NOMO-1 treated with dmso at 0.1 percent for 144 hours (cell line): ENCODE results near the gene PSPC1.
"Not testable (repeated sequence)": the region's sequence is repeated elsewhere in the genome, so short reads cannot be mapped to it uniquely, and the experiment has no call there.

ENCODE experiments used
- DNase-seq: peaks from one replicate; lab custom pipeline; 2025; ENCODE audit not compliant: unreplicated experiment; lab: John Stamatoyannopoulos, UW

Gene PSPC1

DNA sequence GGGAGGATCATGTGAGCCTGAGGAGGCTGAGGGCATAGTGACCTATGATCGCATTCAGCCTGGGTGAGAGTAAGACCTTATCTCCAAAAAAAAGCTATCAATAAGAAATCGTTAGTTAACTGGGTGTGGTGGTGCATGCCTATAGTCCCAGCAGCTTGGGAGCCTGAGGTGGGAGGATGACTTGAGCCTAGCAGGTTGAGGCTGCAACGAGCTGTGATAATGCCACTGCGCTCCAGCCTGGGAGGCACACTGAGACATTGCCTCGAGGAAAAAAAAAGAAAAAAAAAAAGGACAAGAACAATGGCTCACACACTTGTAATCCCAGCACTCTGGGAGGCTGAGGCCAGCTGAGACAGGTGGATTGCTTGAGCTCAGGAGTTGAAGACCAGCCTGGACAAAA is 16.2 kb downstream of the PSPC1 start:
- no peak for DNase-seq

DNA sequence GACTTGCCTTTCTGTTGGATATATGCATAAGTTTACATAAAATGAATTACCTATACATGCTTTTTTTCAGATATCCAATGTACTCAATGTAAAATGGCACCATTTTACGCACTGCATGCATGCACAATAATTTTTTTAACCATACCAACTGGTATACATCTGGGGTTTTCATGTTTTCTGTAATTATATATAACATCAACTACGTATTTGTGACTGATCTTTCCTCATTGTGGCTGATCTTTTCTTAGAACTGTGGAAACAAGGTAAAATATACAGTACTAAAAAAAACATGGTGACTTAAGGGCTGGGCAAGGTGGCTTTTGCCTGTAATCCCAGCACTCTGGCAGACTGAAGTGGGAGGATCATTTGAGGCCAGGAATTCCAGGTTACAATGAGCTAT is 18.5 kb downstream of the PSPC1 start:
- DNase-seq: no peak

DNA sequence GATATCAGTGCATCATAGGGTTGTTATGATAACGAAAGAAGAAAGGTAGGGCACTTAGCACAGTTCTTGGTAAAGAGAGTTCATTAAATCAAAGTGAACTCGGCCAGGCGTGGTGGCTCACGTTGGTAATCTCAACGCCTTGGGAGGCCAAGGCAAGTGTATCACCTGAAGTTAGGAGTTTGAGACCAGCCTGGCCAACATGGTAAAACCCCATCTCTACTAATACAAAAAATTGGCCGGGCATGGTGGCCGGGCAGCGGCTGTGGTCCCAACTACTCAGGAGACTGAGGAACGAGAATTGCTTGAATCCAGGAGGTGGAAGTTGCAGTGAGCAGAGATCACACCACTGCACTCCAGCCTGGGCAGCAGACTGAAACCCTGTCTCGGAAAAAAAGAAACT is 19.1 kb downstream of the PSPC1 start:
- DNase-seq: no peak

DNA sequence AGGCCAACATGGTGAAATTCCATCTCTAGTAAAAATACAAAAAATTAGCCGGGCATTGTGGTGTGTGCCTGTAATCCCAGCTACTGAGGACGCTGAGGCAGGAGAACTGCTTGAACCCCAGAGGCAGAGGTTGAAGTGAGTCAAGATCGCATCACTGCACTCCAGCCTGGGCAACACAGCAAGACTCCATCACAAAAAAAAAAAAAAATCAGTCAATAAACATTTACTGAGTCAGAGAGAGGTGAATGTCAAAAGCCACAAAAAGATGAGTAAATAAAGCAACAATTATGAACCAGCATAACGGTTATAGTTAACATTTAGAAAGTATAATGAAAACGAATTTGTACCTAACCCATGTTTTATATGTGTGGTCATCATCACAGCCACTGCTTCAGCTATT is 23.1 kb downstream of the PSPC1 start:
- no peak for DNase-seq

DNA sequence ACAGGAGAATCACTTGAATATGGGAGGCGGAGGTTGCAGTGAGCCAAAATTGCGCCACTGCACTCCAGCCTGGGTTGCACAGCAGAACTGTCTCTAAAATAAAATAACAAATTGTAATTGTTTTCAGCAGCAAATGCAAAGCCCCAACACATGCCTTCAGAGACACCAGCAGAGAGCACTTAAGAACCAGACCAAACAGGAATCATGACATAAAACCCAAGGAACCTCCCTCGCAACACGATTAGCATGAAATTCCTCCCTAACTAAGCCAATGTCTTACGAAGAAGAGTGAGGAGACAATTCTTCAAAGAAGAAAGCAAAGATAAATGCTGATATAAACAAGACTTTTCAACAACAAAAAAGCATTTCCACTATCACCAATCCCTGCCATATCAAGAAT is 40.1 kb downstream of the PSPC1 start:
- DNase-seq: no peak

DNA sequence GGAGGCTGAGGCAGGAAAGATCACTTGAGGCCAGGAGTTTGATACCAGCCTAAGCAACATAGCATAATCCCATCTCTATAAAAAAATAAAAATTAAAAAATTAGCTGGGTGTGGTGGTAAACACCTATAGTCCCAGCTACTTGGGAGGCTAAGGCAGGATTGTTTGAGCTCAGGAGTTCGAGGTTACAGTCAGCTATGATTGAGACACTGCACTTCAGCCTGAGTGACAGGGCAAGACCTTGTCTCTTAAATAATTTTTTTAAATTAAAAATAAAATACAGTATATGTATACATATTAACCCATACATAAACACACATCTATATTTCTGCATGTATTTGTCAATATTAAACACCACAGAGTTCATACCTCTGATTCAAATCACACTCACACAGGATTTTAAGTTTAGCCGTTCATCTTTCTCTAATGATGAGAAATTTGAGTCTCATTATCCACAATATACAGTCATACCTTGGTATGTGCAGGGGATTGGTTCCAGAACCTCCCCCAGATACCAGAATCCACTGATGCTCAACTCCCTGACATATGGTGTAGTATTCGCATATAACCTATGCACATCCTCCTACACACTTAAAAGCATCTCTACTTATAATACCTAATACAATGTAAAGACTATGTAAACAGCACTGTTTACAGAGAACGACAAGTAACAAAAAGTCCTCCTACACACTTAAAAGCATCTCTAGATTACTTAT is 44.7 kb downstream of the PSPC1 start:
- no peak for DNase-seq

DNA sequence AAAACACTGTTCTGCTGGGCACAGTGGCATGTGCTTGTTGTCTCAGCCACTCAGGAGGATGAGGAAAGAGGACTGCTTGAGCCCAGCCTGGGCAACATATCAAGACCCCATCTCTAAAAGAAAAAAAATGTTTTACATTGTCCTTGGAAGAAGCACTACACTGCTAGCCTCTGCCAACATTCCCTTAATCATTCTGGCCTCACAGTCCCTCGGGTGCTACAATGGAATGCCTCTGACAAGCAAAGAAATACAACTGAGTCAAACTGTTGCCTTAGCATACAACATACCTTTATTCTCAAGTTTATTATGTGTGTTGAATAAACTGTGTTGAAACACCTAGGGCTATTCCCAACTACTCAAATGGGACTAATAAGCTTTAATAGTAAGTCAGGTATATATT is 56.1 kb downstream of the PSPC1 start:
- DNase-seq: no peak

DNA sequence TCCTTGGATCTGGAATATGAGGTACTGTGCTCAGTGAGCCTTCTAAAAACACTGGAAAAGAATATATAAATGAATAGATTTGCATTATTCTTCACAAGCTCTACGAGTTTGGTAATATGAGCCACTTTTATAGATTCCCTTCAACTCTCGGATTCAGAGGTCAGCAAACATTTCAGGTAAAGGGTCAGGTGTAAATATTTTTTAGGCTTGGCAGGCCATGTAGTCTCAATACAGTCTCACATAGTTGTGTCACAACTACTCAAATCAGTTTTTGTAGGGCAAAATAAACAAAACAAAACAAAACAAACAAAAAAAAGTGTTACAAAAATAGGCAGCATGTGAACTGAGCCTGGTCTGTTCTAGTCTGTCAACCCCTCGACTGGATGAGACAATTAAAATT is 57.4 kb downstream of the PSPC1 start:
- DNase-seq: no peak

DNA sequence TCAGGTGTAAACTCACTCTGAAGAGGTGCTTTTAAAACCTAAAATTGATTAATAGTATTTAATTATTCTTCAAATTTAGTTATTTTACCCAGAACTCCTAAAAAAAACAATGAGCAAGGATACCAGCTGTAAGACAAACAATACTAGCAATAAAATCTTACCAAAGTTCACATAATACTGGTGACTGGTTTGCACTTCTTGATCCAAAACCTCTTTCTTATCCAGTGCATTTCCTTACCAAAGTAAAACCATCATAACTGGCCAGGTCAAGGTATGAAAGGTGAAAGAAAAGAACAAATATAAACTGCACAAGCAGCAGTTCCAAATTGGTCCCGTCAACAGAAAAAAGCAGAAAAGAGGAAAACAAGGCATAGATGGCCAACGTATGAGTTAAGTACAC is 62.7 kb downstream of the PSPC1 start:
- DNase-seq: no peak

DNA sequence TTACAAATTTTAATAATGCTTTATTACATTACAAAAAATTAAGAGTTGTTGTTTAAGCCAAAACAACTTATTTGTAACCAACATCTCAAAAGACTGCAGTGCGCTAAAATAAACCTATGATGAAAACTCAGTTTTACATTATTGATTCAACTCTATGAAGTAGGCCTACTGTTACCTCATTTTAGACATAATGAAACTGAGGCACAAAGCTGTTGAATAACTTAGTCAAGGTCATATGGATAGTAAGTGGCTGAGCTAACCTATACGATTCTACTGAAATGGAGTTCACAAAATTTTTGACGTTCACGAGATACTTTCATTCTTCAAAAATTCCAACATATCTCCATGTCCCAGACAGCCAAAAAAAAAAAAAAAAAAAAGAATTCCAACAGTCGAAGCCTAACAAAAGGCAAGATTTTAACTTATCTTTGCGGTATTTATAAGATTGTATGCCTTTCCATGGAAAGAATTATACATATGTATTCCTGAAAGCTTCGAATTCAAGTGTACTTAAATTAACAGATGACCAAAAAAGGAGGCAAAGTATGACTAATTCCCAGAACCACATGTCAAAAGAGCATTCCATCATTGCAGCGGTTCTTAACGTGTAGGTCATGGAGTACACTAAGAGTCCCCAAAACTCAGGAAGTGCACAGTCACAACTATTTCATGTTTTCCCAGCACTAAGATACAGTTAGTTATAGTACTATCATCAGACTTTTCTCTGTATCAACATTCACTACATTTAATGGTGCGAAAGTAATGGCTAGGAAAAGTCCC is 69.4 kb downstream of the PSPC1 start:
- no peak for DNase-seq

DNA sequence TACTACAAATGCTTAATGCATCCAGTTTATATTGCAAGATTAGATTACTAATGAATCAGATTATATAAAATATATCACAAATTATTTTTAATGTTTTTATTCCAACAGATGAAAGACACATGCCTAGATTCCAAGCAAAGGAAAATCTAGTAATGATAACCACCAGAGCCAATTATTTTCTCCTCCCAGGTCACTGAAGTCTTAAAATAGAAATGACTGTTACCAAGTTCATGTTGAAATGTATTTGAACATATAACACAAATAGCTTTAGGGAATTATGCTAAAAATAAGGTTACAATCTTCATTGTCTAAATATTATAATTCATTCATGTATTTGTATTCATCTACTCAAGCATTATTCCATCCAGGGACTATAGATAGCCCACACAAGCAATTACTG is 73.0 kb downstream of the PSPC1 start:
- DNase-seq: not testable (repeated sequence)

DNA sequence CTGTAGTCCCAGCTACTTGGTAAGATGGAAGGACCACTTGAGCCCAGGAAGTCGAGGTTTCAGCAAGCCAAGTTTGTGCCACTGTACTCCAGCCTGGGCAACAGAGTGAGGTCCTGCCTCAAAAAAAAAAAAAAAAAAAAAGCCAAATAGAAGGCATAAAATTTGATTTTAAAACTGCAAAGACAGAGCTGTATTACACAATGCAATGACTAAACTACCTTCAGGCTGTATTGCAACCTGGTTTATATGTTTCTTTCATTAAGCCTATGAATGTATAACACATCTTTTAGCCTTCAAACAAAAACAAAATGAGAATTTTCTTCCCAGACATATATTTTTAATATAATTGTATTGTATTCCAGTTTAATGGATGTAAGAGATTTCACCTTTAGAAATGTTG is 73.7 kb downstream of the PSPC1 start:
- DNase-seq: not testable (repeated sequence)

DNA sequence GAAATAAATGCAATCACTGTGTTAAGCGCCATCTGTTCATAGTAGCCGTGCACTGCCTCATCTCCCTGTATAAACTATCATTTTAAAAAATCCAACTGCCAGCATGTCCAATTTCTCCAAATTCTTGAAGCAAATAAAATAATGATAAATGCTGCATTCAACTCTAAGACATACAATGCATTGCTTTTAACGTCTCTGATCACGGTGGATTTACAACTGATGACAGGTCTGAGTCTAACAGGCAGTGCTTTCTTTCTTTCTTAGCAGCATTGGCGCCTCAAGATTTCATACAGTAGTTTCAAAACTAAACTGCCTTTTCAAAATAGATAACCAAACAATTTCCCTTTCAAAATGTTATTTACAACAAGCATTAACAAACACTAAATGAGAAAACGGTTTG is 78.5 kb downstream of the PSPC1 start:
- DNase-seq: not testable (repeated sequence)

DNA sequence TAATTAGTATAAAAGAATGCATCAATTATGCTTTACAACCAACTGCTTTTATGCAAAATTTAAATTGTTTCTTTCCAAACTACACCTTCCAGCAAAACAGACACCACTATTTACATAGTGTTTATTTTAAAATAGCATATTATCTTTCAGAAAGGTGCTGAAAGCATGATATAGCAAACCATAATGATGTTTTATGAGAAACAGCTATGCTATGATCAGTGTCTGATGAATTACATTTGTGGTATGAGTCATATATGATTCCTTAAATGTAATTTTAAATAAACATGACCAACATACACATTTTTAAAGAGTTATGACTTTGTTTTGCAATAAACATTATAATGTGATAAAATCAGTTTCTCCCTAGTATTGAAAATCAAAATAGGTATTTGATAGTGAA is 81.1 kb downstream of the PSPC1 start:
- not testable (repeated sequence) for DNase-seq

DNA sequence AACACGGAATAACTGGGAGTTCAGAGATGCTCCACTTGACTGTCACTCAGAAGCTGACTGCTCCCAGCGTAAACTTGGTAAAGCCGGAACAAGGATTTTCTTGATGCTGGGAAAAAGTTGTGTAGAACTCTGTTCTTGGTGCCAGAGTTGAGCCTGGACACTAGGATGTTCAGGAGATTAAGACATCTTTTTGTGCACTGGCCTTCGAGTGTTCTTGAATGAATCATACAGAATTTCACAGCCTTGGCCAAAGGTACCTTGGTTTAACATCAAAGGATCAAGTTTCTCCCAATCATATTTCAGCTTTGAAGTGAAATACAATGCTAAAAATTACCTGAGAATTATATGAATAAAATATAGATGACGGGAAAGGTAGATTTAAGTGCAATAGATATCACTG is 81.8 kb downstream of the PSPC1 start:
- DNase-seq: not testable (repeated sequence)

DNA sequence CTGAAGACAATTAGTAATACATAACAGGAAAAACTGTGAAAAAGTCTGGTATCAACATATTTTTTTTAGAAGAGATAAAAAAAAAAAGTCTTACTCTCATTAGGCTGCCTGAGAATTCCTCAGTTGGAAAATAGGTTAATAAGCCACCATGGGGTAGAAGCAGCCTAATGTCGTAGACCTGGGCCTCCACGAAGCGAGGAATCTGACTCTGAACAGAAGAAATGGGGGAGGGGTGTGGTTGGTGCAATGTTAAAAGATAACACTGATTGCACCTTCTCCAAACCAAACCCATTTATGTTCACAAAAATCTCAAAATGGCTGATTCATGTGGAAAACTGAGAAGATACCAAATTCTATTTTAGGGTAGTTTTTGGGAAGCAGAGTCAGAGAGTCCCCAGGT is 86.9 kb downstream of the PSPC1 start:
- DNase-seq: no peak

DNA sequence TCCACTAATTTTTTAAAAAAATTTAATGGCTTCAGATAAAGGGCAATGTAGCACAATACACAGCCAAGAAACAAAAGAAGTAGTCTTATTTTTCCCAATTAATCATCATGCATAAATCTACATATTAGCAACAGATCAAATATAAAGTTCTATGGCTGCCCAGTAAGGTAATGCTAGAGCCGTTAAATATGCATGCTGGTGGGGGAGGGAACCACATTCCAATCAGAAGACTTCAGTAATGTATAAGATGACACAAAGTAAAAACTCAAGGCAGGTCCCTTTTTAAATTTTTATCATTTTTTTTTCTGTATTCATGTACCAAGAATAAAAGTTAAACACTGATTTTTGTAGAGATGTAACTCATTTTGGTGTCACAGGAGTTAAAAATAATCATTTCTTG is 87.3 kb downstream of the PSPC1 start:
- no peak for DNase-seq

DNA sequence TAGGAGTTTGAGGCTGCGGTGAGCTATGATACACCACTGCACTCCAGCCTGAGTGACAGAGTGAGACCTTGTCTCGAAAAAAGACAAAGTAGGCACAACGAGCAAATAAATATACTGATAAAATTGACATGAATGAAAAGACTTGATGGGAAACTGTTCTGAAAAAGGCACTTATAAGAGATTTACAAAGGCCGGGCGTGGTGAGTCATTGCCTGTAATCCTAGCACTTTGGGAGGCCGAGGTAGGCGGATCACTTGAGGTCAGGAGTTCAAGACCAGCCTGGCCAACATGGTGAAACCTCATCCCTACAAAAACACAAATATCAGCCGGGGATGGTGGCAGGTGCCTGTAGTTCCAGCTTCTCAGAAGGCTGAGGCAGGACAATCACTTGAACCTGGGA is 91.3 kb downstream of the PSPC1 start:
- not testable (repeated sequence) for DNase-seq

DNA sequence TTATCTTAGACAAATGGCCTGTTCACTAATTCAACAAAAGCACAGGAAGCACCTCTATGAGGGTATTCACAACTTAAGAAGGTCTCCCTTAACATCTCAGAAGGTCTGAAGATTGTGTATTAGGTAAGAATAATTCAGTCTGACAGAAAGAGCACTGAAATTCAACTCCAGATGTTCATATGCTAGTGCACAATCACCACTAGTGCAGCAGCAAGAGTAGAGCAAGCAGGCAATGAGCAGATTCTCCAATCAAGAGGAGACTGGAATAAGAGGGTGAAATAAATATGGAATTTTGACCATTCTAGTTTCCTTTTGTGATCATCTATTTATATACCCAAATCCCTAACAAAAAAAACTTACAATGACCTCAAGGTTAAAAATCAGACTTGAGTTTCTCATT is 97.3 kb downstream of the PSPC1 start:
- DNase-seq: no peak

DNA sequence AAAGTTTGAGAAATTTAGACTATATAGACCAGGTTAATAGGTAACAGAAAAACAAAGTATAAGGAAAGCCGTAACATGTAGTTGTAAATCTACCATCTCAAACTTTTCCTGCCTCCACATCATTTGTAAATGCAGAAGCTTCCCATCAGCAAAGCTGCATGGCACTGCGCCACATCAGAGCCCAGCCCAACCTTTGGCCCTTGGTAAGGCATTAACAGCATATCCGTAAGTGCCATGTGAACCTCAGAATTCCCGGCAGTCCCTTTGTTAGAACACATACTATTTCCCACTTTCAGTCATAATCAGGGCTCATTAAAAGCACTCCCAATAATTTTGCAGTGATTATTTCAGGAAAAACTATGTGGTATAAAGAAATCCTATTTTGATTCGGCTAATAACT is 97.7 kb downstream of the PSPC1 start:
- no peak for DNase-seq

DNA sequence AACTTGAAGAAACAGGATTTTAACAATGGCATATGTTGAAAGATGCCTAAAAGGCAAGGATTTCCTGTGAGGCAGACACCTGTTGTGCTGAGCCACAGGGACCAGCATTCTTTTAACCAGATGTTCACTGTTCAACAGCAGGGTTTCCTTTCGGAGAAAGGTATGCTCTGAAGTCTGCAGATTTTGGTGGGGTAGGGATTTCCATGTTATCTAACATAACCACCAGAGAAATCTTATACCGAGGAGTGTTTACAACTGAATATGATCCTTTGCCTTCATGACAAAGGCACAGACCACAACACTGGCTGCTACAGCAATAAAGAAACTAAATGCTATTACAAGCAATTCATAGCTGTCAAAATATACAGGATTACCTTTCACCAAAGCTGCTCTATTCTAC is 101.2 kb downstream of the PSPC1 start:
- DNase-seq: no peak

DNA sequence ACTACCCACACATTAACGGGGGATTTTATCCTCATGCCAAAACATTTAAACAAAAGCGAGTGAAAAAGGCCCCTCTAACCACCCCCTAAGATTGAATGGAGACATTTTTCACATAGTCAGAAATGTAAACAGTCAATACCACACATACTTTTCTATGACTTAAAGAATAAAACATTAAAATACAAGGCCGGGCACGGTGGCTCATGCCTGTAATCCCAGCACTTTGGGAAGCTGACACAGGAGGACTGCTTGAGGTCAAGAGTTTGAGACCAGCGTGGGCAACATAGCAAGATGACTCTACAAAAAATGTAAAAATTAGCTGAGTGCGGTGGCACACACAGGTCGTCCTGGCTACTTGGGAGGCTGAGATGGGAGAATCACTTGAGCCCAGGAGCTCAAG is 102.0 kb downstream of the PSPC1 start:
- no peak for DNase-seq

DNA sequence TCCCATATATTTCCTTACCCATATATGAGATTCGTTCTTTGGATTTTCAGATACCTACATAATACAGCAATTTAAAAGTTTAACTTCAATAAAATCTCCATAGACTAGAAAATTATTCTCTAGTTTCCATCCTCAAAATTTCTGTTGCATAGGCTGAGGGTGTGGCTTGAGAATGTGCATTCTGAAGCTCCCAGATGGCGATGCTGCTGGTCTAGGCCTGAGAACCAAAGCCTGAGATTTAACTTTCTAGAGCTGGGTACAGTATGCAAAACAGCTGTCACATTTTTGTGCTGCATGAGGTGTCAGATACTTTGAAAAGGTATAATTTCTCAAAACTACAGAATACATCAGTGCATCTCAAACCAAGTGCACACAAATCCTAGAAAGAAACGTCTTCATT is 106.6 kb downstream of the PSPC1 start:
- no peak for DNase-seq
